Progenitor cell of endocrine pancreas (in vitro differentiated cells): ENCODE data around the gene ZBTB20. TPM values are rescaled to one million over a fixed set of nuclear protein-coding genes. Genes with fewer than 3 reads are reported as not detected.

ENCODE experiments used
- DNase-seq: peaks from one replicate; pipeline ENCODE4 v3.0.0; 2021; ENCODE audit warnings: low spot score; ENCODE audit not compliant: unreplicated experiment
- H3K27ac Mint-ChIP-seq: 2 replicates; pipeline ENCODE4 v1.8.0; 2021; ENCODE audit warnings: mild to moderate bottlenecking, moderate library complexity, mixed read lengths
- H3K27me3 Mint-ChIP-seq: 2 replicates; pipeline ENCODE4 v1.8.0; 2021; ENCODE audit warnings: mixed read lengths
- H3K36me3 Mint-ChIP-seq: 2 replicates; pipeline ENCODE4 v1.8.0; 2022; ENCODE audit warnings: mixed read lengths; ENCODE audit not compliant: insufficient read depth
- H3K4me1 Mint-ChIP-seq: 2 replicates; pipeline ENCODE4 v1.8.0; 2021; ENCODE audit warnings: low read depth, mixed read lengths
- H3K4me3 Mint-ChIP-seq: 2 replicates; pipeline ENCODE4 v1.8.0; 2021; ENCODE audit warnings: low read depth, mild to moderate bottlenecking, moderate library complexity, mixed read lengths
- H3K9me3 Mint-ChIP-seq: 2 replicates; pipeline ENCODE4 v1.8.0; 2021; ENCODE audit warnings: low read depth, mixed read lengths
- CTCF ChIP-seq: fragments of 200-600 bp; sonication (generic); IDR thresholded peaks from one replicate; pipeline ENCODE4 v1.5.0; 2021; ENCODE audit warnings: antibody characterized with exemption, mild to moderate bottlenecking; ENCODE audit not compliant: unreplicated experiment
- total RNA-seq: library from RNA; stranded (reverse); gene quantifications from 2 replicates; pipeline ENCODE4 v1.2.1, GENCODE V29; 2021

ZBTB20 gene
- total RNA-seq, 1 donor from 2014 or later, result 27.3 TPM

- DNase-seq, result no peak
Measured at GRCh38 chr3:114508976-114509375, 638.1 kb downstream of the ZBTB20 start.

GRCh38 chr3:114508208-114508607 lies 638.9 kb downstream of the ZBTB20 start:
- no peaks in the 10 kb centered on the region for H3K27me3 Mint-ChIP-seq
- TF ChIP-seq CTCF, result no peak
- DNase-seq, result no peak
- no peak overlapping the region for H3K4me3 Mint-ChIP-seq
- peaks cover 5% of the 10 kb centered on the region for H3K9me3 Mint-ChIP-seq
- H3K36me3 Mint-ChIP-seq, result no peaks in the 10 kb centered on the region
- peaks cover 5% of the 10 kb centered on the region for H3K4me1 Mint-ChIP-seq
- no peak overlapping the region for H3K27ac Mint-ChIP-seq

More at GRCh38 chr3:114508976-114509375, 638.1 kb downstream of the ZBTB20 start:
- Mint-ChIP-seq H3K27ac (no peak overlapping the region), H3K4me3 (no peak overlapping the region), H3K36me3 (no peaks in the 10 kb centered on the region), H3K27me3 (no peaks in the 10 kb centered on the region), H3K4me1 (peaks cover 5% of the 10 kb centered on the region), H3K9me3 (peaks cover 5% of the 10 kb centered on the region)
- no peak for TF ChIP-seq CTCF

GRCh38 chr3:114506591-114507300 lies 640.3 kb downstream of the ZBTB20 start:
- peaks cover 2% of the 10 kb centered on the region for H3K4me1 Mint-ChIP-seq
- no peak for TF ChIP-seq CTCF
- H3K9me3 Mint-ChIP-seq, result no peaks in the 10 kb centered on the region
- no peak overlapping the region for H3K4me3 Mint-ChIP-seq
- no peak overlapping the region for H3K27ac Mint-ChIP-seq
- DNase-seq, result no peak
- no peaks in the 10 kb centered on the region for H3K27me3 Mint-ChIP-seq
- H3K36me3 Mint-ChIP-seq, result no peaks in the 10 kb centered on the region

- peaks cover 2% of the 10 kb centered on the region for H3K4me1 Mint-ChIP-seq
- TF ChIP-seq CTCF, result no peak
- H3K4me3 Mint-ChIP-seq, result no peak overlapping the region
- H3K27me3 Mint-ChIP-seq, result no peaks in the 10 kb centered on the region
- no peaks in the 10 kb centered on the region for H3K9me3 Mint-ChIP-seq
- DNase-seq, result no peak
- H3K36me3 Mint-ChIP-seq, result no peaks in the 10 kb centered on the region
- no peak overlapping the region for H3K27ac Mint-ChIP-seq
Measured at GRCh38 chr3:114504941-114505628, 642.0 kb downstream of the ZBTB20 start.

GRCh38 chr3:114502204-114502603 lies 644.9 kb downstream of the ZBTB20 start:
- Mint-ChIP-seq H3K27me3 (no peaks in the 10 kb centered on the region), H3K27ac (no peak overlapping the region), H3K4me1 (peaks cover 2% of the 10 kb centered on the region), H3K4me3 (no peak overlapping the region), H3K36me3 (no peaks in the 10 kb centered on the region), H3K9me3 (no peaks in the 10 kb centered on the region)
- no peak for DNase-seq
- TF ChIP-seq CTCF, result no peak
